ENCODE data around the gene NKX6-2.
"Not testable (repeated sequence)": the region's sequence is repeated elsewhere in the genome, so short reads cannot be mapped to it uniquely, and the experiment has no call there.

NKX6-2 gene

DNA sequence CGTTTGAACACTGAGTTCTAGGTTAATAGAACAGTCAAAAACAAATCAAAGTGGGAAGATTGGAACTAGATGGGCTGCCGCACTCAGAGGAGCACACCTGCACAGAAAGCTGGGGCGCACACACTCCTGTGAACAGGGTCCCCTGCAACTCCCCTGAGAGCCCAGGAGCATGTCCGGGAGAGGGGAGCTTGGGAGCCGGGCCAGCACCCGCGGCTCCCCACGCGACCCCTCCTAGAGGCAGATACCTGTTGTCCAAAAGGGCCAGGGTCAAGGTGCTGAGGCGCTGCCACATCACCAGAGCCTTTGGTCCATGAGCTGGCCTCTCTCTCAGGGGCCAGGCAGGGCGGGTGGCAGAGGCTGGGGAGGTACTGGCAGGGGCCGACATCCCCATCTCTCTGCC lies 5.6 kb downstream of the NKX6-2 start:
- no peak for DNase-seq (ENCODE audit: low read depth in 2 of 2)

DNA sequence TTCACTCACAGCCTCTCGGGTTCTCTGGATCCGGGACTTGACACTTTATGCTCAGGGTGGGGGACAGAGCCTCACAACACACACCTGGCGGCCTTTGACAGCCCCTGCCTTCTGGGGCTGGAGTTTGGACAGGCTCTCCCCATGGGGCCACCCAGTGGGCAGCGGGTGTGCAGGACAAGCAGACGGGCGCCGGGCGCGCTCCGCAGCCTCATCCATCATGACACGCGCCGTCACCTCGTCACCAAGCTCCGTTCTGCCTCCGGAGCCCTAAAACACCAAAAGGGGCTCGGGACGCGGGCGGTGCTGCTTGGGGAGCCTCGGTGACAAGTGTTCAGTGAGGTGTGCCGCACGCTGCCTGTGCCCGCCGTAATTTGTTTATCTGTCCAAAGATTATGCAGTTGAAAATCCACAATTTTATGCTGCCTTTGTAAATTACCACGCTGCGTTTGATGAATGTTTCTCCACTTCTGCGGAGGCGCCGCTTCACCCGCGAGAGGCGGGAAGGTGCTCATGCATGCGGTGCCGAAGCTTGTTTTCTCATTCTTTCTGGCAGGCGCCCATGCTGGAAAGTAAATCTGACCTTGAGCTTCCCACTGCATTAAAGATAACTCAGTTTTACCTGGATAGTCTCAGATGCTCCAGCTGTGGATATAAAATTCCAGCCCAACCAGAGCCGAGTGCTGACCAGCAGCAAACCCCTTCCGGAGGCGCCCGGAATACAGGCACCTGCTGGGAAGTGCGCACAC lies 6.2 kb downstream of the NKX6-2 start:
- DNase-seq (ENCODE audit: low read depth in 2 of 2): no peak

DNA sequence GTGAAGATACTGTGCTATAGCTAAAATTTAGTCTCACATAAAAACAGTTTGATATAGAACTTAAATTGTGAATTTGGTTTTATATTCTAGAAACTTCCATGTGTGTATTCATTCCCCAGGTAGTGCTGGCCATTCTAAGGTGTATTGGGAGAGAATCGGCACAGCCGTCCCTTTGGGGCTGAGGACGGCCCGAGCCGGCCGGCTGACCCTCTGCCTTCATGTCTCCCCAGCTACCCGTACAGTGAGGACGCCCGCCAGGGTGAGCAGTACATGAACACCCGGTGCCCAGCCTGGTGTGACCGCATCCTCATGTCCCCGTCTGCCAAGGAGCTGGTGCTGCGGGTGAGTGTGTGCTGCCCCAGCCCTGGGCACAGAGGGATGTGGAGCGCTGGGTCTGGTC lies 8.5 kb downstream of the NKX6-2 start:
- DNase-seq (ENCODE audit: low read depth in 2 of 2): no peak

DNA sequence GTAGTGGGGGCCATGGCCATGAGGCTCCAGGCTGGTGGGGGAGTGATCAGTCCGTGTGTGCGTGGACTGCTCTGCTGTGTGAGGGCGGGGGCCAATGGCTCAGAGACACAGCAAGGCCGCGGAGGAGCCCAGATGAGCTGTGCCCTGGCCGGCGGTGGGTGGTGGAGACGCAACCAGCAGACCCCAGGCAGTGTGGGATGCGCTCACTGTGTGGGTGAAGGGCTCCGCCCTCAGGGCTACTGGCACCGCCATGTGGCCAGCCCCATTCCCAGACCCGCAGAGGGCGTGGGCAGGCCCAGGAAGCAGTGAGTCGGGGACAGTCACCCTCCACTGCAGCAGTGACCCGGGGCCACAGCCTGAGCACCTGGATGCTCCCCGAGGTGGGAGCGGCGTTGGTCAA lies 9.1 kb downstream of the NKX6-2 start:
- DNase-seq (ENCODE audit: low read depth in 2 of 2): no peak

DNA sequence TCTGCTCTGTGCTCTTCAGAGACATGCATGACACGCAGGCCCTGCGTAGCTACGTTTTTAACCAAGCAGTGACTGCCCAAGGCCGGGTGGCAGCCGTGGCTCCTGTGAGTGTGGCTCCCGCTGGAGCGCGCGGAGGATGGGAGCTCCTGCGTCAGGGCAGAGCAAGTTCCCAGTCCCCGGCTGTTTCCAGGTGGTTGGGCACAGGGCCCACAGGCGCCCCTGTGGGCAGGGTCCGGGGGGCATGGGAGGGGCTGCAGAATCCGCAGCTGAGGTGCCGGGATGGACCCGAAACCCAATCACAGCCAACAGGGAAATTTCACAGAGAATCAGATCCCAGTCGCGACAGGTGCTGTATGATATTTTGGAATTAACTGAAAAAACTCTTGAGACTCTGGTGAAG lies 9.8 kb downstream of the NKX6-2 start:
- DNase-seq (ENCODE audit: low read depth in 2 of 2): no peak

DNA sequence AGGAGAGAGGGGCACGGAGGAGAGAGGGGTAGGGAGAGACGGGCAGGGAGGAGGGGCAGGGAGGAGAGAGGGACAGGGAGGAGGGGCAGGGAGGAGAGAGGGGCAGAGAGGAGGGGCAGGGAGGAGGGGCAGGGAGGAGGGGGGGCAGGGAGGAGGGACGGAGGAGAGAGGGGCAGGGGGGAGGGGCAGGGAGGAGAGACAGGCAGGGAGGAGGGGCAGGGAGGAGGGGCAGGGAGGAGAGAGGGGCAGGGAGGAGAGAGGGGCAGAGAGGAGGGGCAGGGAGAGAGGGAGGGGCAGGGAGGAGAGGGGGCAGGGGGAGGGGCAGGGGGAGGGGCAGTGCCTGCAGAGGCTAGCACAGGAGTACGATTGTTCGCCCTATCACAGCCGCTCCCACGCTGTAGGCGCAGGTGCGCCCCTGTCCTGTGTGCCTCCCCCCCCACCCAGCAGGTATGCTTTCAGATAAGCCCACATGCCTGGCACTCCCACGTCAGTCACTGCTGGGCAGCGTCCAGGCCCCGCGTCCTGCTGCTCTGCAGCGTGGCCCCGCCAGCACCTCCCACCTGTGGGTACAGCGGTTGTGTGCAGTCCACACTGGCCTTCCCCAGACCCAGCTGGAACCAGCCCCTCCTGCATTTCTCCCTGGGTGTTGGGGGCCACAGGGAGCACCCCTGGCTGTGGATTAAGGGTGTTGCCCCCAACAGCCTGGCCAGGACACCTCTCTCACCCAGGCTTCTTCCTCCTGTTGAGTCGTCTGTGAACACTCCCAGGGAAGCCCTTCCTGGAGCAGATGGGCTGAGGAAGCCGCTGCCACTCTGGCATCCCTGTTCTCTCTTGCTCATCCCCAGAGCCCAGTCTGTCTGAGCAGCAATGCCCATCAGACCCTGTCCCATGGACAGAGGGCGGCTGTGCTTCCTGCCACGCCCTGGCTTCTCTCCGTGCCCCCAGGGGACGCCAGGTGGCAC lies 10.8 kb downstream of the NKX6-2 start:
- DNase-seq (ENCODE audit: low read depth in 2 of 2): no peak

DNA sequence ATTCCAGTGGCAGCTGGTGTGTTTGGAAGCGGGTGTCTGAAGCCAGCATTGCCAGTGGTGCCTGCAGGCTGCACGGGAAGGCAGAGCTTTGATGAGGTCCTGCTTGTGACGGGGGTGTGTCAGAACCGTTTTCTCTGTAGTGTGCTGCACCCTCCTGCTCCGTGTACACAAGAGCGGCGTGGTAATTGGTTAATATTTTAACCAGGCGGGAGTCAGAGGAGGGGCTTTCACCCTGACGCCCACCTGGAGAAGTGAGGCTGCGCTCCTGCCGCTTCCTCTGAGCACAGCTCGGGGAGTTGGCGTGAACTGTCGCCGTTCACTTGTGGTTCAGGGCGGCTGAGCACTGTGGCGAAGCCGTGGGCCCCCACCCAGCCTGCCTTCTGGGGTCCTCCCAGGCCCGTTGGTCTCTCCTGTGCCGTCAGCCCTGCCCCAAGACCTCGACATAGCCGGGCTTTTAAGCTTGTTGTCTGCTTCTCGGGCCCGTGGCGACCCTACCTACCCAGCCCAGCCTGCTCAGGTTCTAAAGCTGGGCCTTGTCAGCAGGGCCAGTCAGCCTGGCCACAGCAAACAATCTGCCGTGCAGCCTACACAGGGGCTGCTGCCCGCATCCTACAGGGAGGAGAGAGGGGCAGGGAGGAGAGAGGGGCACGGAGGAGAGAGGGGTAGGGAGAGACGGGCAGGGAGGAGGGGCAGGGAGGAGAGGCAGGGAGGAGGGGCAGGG lies 11.6 kb downstream of the NKX6-2 start:
- DNase-seq (ENCODE audit: low read depth in 2 of 2): no peak

DNA sequence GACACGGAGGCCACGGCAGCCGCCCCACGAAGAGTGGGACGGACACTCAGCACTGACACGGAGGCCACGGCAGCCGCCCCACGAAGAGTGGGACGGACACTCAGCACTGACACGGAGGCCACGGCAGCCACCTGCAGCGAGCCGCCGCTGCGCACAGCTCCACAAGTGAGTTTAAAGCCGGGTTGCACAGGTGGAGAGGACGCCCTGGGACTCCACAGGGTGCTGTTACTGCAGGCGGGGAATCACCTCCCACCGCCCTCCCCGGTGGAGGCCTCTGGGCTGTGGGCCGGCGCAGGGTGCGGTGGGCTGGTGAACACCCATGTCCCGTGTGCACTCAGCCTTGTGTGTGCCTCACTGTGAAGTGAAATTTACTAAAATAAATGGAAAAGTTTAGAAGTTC lies 13.1 kb downstream of the NKX6-2 start:
- not testable (repeated sequence) for DNase-seq (ENCODE audit: low read depth in 2 of 2)

DNA sequence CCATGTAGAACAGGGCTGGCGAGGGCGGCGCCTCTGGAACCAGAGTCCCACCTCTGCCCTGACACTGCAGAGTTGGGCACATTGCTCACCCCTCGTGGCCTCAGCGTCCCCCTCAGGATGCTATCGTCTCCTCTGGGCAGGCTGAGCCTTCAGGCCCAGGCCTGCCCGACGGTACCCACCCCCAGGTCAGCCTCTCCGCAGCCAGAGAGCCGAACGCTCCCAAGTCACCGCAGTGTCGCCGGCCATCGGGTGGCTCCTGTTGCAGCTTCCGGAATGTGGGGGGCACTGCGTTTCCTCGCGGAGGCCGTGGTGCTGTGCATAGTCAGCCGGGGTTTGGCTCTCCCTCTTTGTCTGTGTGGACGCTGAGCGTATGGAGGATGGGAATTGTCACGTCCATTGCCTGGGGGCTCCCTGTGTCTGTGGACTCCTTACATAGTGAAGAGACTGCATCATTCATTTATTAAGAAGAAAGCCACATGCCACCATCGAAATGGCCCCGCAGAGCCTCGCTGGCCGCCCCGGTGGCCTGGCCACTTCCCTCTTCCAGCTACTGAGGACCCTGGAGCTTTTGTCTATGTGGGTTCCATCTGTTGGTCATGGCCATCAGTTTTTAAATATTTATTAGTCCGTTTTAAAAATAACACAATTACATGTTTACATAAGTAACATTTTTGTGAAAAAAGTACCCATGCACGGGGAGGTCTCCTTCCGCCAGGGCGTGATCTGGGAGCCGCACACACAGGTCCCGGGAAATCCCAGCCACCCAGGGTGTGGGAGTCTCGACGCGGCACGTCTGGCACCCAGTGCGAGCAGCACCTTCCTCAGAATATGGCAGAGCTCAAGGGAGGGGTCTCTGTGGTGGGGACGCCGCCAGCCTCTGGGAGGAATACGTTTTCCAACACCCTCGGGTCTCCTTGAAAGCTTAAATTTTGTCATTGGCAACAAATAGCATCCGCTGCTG lies 15.6 kb downstream of the NKX6-2 start:
- no peak for DNase-seq (ENCODE audit: low read depth in 2 of 2)

DNA sequence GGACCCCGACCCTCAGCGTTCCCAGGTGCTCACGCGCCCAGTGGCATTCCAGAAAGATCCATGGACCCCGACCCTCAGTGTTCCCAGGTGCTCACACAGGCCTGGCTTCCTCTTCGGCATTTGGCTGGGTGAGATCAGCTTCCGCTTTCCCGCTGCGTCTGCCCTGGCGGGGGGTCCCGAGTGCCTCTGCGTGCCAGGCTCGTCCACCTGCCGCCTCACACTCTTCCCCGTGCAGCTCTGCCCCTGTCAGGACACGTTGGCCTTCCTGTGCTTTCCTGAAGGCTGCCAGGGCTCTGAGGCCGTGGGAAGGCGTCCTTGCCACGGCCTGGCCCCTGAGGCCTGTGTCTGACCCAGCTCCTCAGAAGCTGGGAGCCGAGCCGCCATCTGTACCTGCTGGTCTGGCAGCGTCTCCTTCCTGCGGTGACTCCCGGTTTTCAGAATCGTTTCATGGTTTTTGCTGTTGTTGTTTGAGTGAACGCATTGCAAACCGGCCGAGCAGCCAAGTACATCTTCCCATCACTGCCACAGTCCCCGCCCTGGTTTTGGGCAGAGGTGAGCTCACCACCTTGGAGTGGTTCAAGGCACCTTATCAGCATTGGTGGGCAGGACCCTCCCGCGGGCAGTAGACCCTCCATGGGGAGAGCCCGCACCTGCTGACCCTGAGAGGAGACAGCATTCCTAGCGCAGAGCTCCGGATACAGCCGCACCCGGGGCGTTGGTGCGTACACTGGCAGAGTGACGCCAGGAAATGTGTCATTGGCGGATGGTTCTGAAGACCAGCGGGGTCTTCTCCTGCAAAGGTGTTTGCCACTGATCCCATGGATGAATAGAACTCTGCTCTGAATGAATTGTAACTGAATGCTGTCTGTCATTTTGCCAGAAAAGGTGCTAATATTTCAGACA lies 17.4 kb downstream of the NKX6-2 start:
- no peak for DNase-seq (ENCODE audit: low read depth in 2 of 2)

DNA sequence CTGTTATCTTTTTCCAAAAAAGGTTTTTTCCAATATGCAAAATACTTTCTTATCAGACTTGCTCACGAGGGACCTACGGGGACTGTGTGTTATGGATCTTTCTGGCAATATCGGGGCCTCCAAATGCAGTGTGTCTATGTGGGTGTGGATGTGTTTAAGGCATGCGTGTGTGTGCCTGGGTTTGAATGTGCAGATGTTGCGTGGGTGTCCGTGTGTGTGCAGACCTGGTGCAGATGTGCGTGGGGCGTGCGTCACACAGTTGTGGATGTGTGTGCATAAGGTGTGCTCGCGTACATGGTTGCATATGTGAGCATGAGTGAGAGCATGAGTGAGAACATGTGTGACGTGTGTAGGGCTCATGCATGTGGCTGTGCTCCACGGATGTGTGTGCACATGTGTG lies 19.7 kb downstream of the NKX6-2 start:
- DNase-seq (ENCODE audit: low read depth in 2 of 2): no peak

DNA sequence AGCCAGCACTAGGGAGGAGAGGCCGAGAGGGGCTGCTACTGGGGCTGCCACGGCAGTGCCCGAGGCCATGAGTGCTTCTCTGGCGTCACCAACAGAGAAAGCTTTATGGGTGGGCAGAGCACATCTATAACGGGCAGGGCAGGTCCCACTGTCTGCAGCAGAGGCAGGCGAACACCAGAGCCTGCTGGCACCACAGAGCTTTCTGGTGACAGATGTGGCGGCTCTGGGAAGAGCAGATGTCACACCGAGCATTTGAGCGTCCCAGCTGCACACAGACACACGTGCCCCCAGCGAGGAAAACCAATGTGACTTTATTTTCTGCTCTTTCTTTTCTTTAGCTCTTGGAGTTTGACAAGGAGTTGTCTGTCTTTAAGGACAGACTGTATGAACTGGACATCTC lies 20.5 kb downstream of the NKX6-2 start:
- DNase-seq (ENCODE audit: low read depth in 2 of 2): no peak

DNA sequence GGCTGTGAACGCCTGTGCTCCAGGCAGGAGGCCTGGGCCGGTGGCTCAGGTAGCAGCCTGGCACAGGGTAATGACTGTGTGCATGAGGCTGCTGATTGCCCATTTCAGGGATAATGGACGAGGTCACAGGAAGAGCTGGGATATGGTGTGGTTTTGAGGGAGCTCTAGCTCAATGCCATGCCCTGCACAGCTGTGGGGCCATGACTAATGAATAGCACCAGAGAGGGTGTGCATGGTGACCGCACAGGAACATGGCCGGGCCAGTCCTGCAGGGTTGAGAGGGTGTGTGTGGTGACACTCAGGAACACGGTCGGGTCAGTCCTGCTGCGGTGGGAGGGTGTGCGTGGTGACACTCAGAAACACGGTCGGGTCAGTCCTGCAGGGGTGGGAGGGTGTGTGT lies 21.8 kb downstream of the NKX6-2 start:
- no peak for DNase-seq (ENCODE audit: low read depth in 2 of 2)

DNA sequence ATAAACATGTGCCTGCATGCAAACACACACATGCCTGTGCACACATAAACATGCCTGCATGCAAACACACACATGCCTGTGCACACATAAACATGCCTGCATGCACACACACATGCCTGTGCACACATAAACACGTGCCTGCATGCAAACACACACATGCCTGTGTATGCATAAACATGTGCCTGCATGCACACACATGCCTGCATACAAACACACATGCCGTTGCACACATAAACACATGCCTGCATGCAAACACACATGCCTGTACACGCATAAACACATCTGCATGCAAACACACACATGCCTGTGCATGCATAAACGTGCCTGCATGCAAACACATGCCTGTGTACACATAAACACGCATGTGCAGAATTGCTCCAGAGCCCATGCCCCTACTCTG lies 22.4 kb downstream of the NKX6-2 start:
- no peak for DNase-seq (ENCODE audit: low read depth in 2 of 2)

DNA sequence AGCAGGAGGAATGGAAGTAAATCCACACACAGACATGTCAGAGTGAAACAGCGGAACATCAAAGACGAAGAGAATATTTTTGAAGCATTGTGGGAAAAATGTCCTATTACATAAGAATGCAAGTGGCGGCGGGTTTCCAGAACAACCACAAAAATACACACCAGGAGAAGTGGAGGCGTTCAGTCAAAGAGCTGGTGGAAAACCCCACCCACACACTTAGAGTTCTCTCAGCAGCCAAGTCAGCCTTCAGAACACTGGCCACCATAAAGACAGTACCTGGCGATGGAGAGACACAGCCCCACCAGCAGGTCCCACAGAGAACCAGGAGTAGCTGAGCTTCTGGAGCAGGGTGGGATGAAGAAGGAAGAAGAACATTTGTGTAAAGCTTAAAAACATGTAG lies 23.7 kb downstream of the NKX6-2 start:
- peak in 1 of 2 donors; percentile 9 for DNase-seq (ENCODE audit: low read depth in 2 of 2)

DNA sequence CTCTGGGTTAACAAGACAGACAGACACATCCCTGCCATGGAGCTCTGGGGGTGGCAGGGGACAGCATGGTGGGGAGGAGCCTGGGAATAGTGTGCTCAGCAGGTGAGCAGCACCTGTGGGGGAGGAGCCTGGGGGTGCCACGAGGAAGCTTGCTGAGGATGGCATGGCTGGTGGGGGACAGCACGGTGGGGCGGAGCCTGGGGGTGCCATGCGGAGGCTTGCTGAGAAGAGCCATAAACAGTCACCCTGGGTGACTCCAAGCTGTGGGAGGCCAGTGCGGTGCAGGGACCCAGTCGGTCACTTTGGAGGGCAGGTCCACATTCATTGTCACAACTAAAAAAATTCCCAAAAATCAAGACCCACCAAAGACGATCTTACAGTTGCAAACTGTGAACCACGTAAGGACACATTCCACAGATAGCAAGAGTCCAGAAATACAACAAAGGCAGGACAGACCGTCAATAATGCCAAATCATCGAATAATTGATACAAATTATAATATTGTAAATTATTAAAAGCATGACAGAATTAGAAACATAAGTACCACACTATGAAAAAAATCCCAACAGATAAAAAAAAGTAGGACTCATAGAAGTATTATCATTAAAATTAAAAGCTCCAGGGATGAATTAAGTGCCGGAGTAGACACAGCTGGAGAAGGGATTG lies 24.4 kb downstream of the NKX6-2 start:
- DNase-seq (ENCODE audit: low read depth in 2 of 2): no peak

DNA sequence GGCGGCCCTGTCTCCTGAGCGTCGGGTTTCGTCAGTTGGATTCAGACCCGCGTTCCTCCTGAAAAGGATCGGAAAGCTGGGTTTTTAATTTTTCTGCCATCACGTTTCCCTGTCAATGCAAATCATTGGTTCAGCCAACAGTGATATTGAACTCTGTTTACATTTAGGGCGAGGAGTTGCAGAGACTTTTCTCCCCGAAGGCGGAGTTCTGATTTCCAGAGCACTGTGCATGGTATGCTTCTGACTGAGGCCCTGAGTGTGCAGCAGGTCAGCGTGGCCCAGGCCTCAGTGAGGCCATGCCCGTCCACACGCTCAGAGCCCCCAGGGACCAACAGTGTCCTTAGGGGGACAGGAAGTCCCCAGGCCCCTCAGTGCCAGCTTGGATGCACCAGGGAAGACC lies 27.1 kb downstream of the NKX6-2 start:
- no peak for DNase-seq (ENCODE audit: low read depth in 2 of 2)

DNA sequence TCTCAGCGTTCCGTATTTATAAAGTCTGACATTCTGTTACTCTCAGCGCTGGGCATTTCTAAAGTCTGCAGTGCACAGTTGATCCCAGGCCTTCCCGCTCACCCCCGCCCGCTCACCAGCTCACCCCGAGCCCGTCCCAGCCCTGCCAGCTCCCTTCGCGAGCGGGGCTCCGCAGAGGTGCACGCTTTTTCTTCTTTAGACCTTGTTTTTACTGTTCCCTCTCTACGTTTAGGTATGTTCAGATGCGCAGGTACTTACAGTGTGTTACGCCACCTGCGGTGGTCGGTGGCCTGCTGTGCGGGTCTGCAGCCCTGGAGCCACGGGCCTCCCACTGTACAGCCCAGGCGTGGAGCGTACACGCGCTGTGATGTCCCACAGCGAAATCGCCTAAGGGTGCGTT lies 28.8 kb downstream of the NKX6-2 start:
- DNase-seq (ENCODE audit: low read depth in 2 of 2): no peak

DNA sequence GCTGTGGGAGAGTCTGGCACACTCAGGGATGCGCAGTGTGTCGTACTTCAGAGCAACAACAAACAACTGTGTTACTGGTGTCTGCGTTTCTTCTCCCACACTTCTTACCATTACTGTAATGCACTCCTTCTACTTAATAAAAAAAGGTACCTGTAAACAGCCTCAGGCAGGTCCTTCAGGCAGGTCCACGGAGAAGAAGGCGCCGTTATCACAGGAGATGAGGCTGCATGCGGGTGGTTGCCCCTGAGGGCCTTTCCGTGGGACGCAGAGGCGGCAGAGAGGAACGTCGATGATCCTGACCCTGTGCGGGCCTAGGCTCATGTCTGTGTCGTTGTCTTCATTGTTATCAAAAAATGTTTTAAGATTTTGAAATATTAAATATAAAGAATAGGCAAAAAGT lies 29.4 kb downstream of the NKX6-2 start:
- DNase-seq (ENCODE audit: low read depth in 2 of 2): no peak
